PC-3 (cell line): Measurements from ENCODE around the gene SRSF12.

Experiments
- EZH2 ChIP-seq: fragments of 300-600 bp; sonication (generic); IDR thresholded peaks from one replicate; pipeline ENCODE4 v1.6.1; 2017; ENCODE audit warnings: antibody characterized with exemption, mild to moderate bottlenecking, low read length; ENCODE audit not compliant: unreplicated experiment
- TF ChIP-seq, protein P1 (sequence below): fragments of 300-600 bp; sonication (generic); conservative IDR thresholded peaks from 2 replicates; pipeline ENCODE4 v1.5.1; 2017; ENCODE audit warnings: antibody characterized with exemption, low read depth, mild to moderate bottlenecking, low read length

DNA sequence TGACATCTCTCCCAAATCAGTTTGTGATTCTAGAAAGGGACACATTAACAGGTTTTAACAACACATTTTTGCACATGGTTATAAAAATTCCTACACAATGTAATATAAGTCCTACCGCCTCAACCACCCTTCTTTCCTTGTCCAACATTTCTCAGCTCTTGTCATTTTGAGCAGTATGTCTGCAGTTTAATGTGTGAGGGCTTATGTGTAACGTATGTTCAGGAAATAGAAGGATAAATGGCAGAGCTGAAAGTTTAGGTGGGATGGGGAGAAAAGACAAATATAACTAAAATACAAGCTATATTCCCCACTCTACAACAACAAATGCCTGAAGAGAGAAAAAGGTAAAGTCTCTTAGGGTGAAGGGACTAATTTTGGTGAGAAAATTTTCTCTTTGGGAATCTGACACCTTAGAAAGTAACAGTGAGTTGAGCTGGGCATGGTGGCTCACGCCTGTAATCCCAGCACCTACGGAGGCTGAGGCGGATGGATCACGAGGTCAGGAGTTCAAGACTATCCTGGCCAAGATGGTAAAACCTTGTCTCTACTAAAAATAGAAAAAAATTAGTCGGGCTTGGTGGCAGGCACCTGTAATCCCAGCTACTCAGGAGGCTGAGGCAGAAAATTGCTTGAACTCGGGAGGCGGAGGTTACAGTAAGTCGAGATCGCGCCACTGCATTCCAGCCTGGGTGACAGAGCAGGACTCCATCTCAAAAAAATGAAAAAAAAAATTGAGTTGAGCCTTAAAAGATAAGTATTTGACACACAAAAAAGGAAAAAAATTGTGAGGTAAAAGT is 32.3 kb downstream of the SRSF12 start:
- TF ChIP-seq, protein P1, sequence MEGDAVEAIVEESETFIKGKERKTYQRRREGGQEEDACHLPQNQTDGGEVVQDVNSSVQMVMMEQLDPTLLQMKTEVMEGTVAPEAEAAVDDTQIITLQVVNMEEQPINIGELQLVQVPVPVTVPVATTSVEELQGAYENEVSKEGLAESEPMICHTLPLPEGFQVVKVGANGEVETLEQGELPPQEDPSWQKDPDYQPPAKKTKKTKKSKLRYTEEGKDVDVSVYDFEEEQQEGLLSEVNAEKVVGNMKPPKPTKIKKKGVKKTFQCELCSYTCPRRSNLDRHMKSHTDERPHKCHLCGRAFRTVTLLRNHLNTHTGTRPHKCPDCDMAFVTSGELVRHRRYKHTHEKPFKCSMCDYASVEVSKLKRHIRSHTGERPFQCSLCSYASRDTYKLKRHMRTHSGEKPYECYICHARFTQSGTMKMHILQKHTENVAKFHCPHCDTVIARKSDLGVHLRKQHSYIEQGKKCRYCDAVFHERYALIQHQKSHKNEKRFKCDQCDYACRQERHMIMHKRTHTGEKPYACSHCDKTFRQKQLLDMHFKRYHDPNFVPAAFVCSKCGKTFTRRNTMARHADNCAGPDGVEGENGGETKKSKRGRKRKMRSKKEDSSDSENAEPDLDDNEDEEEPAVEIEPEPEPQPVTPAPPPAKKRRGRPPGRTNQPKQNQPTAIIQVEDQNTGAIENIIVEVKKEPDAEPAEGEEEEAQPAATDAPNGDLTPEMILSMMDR = no peak
- no peak for TF ChIP-seq EZH2
